WERI-Rb-1 (cell line): ENCODE measurements around the gene CCDC201.

Experiments used
- DNase-seq: peaks from one replicate; pipeline ENCODE4 v3.0.0-alpha.2; 2020
- H3K27ac ChIP-seq: fragments of 250-450 bp; sonication (Bioruptor Pico); 2 replicates; pipeline ENCODE4 v1.5.1; 2020; ENCODE audit warnings: mild to moderate bottlenecking, moderate library complexity
- H3K27me3 ChIP-seq: fragments of 250-450 bp; sonication (Bioruptor Pico); 2 replicates; pipeline ENCODE4 v1.5.1; 2021; ENCODE audit warnings: mild to moderate bottlenecking, low read depth, moderate library complexity; ENCODE audit not compliant: insufficient read depth, severe bottlenecking
- H3K36me3 ChIP-seq: fragments of 250-450 bp; sonication (Bioruptor Pico); 2 replicates; pipeline ENCODE4 v1.5.1; 2020; ENCODE audit warnings: mild to moderate bottlenecking, moderate library complexity
- H3K4me3 ChIP-seq: 2 replicates; pipeline ENCODE4 v1.5.1; 2011; ENCODE audit warnings: low read depth, mild to moderate bottlenecking, control low read depth, low read length
- H3K9me3 ChIP-seq: fragments of 250-450 bp; sonication (Bioruptor Pico); 2 replicates; pipeline ENCODE4 v1.5.1; 2021; ENCODE audit warnings: mild to moderate bottlenecking, moderate library complexity; ENCODE audit not compliant: severe bottlenecking
- CTCF ChIP-seq: IDR thresholded peaks from 2 replicates; pipeline ENCODE4 v1.5.1; 2011; ENCODE audit warnings: low read depth, mild to moderate bottlenecking, control low read depth, inconsistent platforms, low read length

The CCDC201 gene

GRCh38 chr7:45882465-45882810 lies 9.6 kb upstream of the CCDC201 start:
- no peak for TF ChIP-seq CTCF
- Histone ChIP-seq H3K9me3 (peaks cover 7% of the 10 kb centered on the region), H3K36me3 (no peaks in the 10 kb centered on the region), H3K27me3 (peaks cover 7% of the 10 kb centered on the region), H3K4me3 (no peak overlapping the region), H3K27ac (no peak overlapping the region)
- no peak for DNase-seq

GRCh38 chr7:45881759-45882464 lies 9.0 kb upstream of the CCDC201 start:
- H3K36me3 ChIP-seq, result no peaks in the 10 kb centered on the region
- no peak for DNase-seq
- no peak overlapping the region for H3K4me3 ChIP-seq
- no peak for TF ChIP-seq CTCF
- peaks cover 7% of the 10 kb centered on the region for H3K9me3 ChIP-seq
- H3K27me3 ChIP-seq, result peaks cover 5% of the 10 kb centered on the region
- H3K27ac ChIP-seq, result no peak overlapping the region

DNA sequence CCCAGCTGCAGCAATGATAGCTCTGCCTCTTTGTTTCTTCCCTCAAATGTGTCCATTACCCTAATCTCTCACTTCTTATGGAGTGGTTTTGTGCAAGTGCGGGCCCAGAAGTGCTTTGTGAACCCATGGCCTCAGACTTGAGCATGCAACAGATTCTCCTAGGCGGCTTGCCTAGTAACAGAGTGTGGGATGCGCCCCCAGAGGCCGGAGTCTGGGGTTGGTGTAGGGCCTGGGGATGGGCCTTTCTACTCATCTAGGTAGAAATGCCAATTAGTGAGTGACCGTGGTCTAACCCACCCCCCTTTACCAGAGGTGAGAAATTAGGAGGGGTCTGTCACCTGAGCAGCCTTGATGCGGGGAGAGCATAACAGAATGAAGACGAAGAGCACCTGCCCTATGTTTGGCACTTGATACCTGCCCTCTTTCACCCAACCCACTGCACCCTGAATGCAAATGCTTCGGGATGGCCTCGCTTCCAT lies 8.4 kb upstream of the CCDC201 start:
- Histone ChIP-seq H3K36me3 (no peaks in the 10 kb centered on the region), H3K9me3 (peaks cover 7% of the 10 kb centered on the region), H3K4me3 (no peak overlapping the region), H3K27ac (no peak overlapping the region), H3K27me3 (no peaks in the 10 kb centered on the region)
- no peak for TF ChIP-seq CTCF
- no peak for DNase-seq

DNA sequence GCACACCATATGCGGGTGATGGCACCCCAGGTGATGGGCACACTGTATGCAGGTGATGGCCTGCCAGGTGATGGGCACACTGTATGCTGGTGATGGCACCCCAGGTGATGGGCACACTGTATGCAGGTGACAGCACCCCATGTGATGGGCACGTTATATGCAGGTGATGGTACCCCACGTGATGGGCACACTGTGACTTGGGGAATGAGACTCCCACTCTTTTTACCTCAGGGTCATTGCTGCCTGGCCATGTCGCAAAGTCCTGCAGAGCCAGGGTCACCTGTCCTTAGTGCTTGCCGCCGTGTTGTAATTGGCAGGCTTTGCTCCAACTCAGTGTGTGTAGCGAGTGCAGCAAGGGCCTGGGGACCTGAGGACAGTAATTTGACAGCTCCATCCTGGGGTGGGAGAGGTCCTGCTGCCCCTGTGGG lies 7.6 kb upstream of the CCDC201 start:
- peaks cover 7% of the 10 kb centered on the region for H3K9me3 ChIP-seq
- H3K27me3 ChIP-seq, result no peaks in the 10 kb centered on the region
- no peak for TF ChIP-seq CTCF
- H3K27ac ChIP-seq, result no peak overlapping the region
- no peak for DNase-seq
- H3K4me3 ChIP-seq, result no peak overlapping the region
- H3K36me3 ChIP-seq, result no peaks in the 10 kb centered on the region

GRCh38 chr7:45878457-45879144 lies 5.7 kb upstream of the CCDC201 start:
- Histone ChIP-seq H3K27ac (no peak overlapping the region), H3K4me3 (no peak overlapping the region), H3K36me3 (no peaks in the 10 kb centered on the region), H3K27me3 (no peaks in the 10 kb centered on the region), H3K9me3 (peaks cover 7% of the 10 kb centered on the region)
- no peak for TF ChIP-seq CTCF
- DNase-seq, result no peak

DNA sequence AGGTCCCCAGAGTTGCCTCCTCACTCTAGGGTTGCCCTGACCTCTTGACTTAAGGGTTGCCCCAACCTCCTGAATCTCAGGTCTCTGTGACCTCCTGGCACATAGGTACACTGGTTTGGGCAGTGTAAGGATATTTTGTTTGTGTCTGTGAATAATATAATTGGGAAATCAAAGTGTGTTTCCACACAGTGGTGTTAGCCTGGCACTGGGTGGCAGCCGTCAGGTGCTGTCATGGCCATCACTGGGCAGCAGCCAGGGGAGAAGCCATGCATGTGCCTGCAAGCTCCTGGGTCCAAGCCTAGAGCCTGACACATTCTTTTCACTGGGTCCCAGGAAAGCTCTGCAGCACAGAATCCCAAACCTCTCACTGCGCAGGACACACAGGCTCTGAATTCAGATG lies 3.6 kb upstream of the CCDC201 start:
- H3K4me3 ChIP-seq, result no peak overlapping the region
- no peak for DNase-seq
- H3K36me3 ChIP-seq, result no peaks in the 10 kb centered on the region
- H3K27me3 ChIP-seq, result no peaks in the 10 kb centered on the region
- peaks cover 7% of the 10 kb centered on the region for H3K9me3 ChIP-seq
- H3K27ac ChIP-seq, result no peak overlapping the region
- no peak for TF ChIP-seq CTCF
